K562 (cell line): ENCODE data around the gene XRRA1. TPM values are rescaled to one million over a fixed set of nuclear protein-coding genes. Genes with fewer than 3 reads are reported as not detected.

Experiments used
- ATAC-seq: fragments of 200-7000 bp; cut with Tn5 transposase; 3 replicates; pipeline ENCODE4 v1.9.1; 2020; ENCODE audit warnings: moderate library complexity
- BruUV-seq: library from RNA; stranded (reverse); fragments of 400-500 nt; replicated peaks from 2 replicates; lab custom pipeline; 2021; lab: Mats Ljungman, UMichigan
- CTCF ChIA-PET: fragments of 300-600 bp; formaldehyde crosslinking; extraction: SDS; loops from one replicate; lab custom pipeline; 2021; ENCODE audit warnings: low intra/inter-chr PET ratio; lab: Yijun Ruan, JAX
- POLR2A ChIA-PET: fragments of 300-600, 350-650 bp; sonication (Branson Sonifier 250); formaldehyde crosslinking; extraction: SDS; loops from one replicate; lab custom pipeline; 2021; ENCODE audit warnings: antibody characterized with exemption, inconsistent platforms; lab: Yijun Ruan, JAX
- DNase-seq, 4 experiments: peaks; one replicate each; pipeline versions ENCODE4 v3.0.0 to v3.0.0-alpha.2; 2011 to 2018; ENCODE audit warnings: low spot score in 3 of 4, mixed read lengths in 3 of 4; ENCODE audit errors: extremely low read depth in 1 of 4
- FAIRE-seq: peaks from 2 replicates; lab custom pipeline; 2011; peaks lifted over from hg19 to GRCh38; lab: Jason Lieb, UNC
- H2AFZ ChIP-seq: 2 replicates; pipeline ENCODE4 v1.6.0; 2011; ENCODE audit warnings: low read depth, low read length, control low read depth, inconsistent platforms
- H3K27ac ChIP-seq: fragments of 200-600 bp; 3 replicates; pipeline ENCODE4 v1.8.0; 2011; ENCODE audit warnings: low read depth, mild to moderate bottlenecking, control low read depth, inconsistent platforms, low read length, moderate library complexity, mixed read lengths; ENCODE audit errors: extremely low read depth
- H3K27me3 ChIP-seq, 2 experiments: fragments of 300-600 bp in 1 of 2; 2 replicates in 1 of 2; 3 replicates in 1 of 2; pipeline versions ENCODE4 v1.6.0 to v1.8.0; 2011; ENCODE audit warnings: inconsistent platforms in 2 of 2, low read length in 2 of 2, mild to moderate bottlenecking in 1 of 2, mixed read lengths in 1 of 2, moderate library complexity in 1 of 2; ENCODE audit not compliant: control insufficient read depth in 2 of 2, insufficient read depth in 2 of 2
- H3K36me3 ChIP-seq: fragments of 300-600 bp; 3 replicates; pipeline ENCODE4 v1.8.0; 2011; ENCODE audit warnings: mild to moderate bottlenecking, low read length, inconsistent platforms; ENCODE audit not compliant: control insufficient read depth, insufficient read depth
- H3K4me1 ChIP-seq, 2 experiments: fragments of 200-600 bp in 1 of 2; replicated peaks in 1 of 2; 2 replicates in 1 of 2; 3 replicates in 1 of 2; pipeline versions ENCODE4 v1.5.1 to v1.8.0; 2011; ENCODE audit warnings: inconsistent platforms in 2 of 2, low read length in 2 of 2, mild to moderate bottlenecking in 1 of 2, mixed read lengths in 1 of 2, moderate library complexity in 1 of 2; ENCODE audit not compliant: control insufficient read depth in 2 of 2, insufficient read depth in 2 of 2
- H3K4me2 ChIP-seq: 2 replicates; pipeline ENCODE4 v1.6.1; 2011; ENCODE audit warnings: low read length, control low read depth, inconsistent platforms, mixed read lengths; ENCODE audit not compliant: insufficient read depth
- H3K4me3 ChIP-seq: fragments of 200-600 bp; sonication (generic), shearing (Covaris generic); 2 replicates; pipeline ENCODE4 v1.5.1; 2016; ENCODE audit warnings: control low read depth, inconsistent platforms
- H3K79me2 ChIP-seq: fragments of 200-600 bp; 3 replicates; pipeline ENCODE4 v1.8.0; 2011; ENCODE audit warnings: low read length, inconsistent platforms; ENCODE audit not compliant: control insufficient read depth, insufficient read depth
- H3K9ac ChIP-seq, 2 experiments: 2 replicates each; pipeline versions ENCODE4 v1.6.0 to v1.6.1; 2011; ENCODE audit warnings: low read depth in 2 of 2, low read length in 2 of 2, control low read depth in 1 of 2, inconsistent platforms in 1 of 2, mild to moderate bottlenecking in 1 of 2, mixed read lengths in 1 of 2; ENCODE audit not compliant: insufficient read depth in 1 of 2
- H3K9me1 ChIP-seq: one replicate; pipeline ENCODE4 v1.6.0; 2011; ENCODE audit warnings: inconsistent platforms, mild to moderate bottlenecking, low read length, moderate library complexity; ENCODE audit not compliant: control insufficient read depth, insufficient read depth
- H3K9me3 ChIP-seq: replicated peaks from 2 replicates; pipeline ENCODE4 v1.5.1; 2011; ENCODE audit warnings: low read depth, low read length, inconsistent platforms; ENCODE audit not compliant: control insufficient read depth, insufficient read depth
- H4K20me1 ChIP-seq: replicated peaks from 2 replicates; pipeline ENCODE4 v1.6.1; 2011; ENCODE audit warnings: low read length, inconsistent platforms, mixed read lengths; ENCODE audit not compliant: control insufficient read depth, insufficient read depth
- ARID2 ChIP-seq: fragments of 450-650 bp; IDR thresholded peaks from 2 replicates; pipeline ENCODE4 v1.6.1; 2017; ENCODE audit warnings: antibody characterized with exemption, mild to moderate bottlenecking
- ATF3 ChIP-seq, 2 experiments: fragments of 450-650 bp in 1 of 2; sonication (generic) in 1 of 2; formaldehyde crosslinking in 1 of 2; IDR thresholded peaks in 1 of 2; conservative IDR thresholded peaks in 1 of 2; 2 replicates each; pipeline versions ENCODE4 v1.6.1 to v1.8.1; 2016 to 2023; ENCODE audit warnings: mild to moderate bottlenecking in 2 of 2, moderate library complexity in 2 of 2, inconsistent platforms in 1 of 2, missing genetic modification reagents in 1 of 2
- BCOR ChIP-seq: fragments of 450-650 bp; IDR thresholded peaks from 2 replicates; pipeline ENCODE4 v1.6.1; 2016
- CTCF ChIP-seq, 3 experiments: IDR thresholded peaks in 2 of 3; conservative IDR thresholded peaks in 1 of 3; 2 replicates each; pipeline ENCODE4 v1.5.1; 2011 to 2012; ENCODE audit warnings: low read length in 3 of 3, mild to moderate bottlenecking in 3 of 3, control low read depth in 2 of 3, improper control_type of control experiment in 1 of 3, inconsistent platforms in 1 of 3, low read depth in 1 of 3, mixed read lengths in 1 of 3, moderate library complexity in 1 of 3; ENCODE audit not compliant: insufficient read depth in 2 of 3
- DACH1 ChIP-seq: fragments of 450-650 bp; IDR thresholded peaks from 2 replicates; pipeline ENCODE4 v1.6.1; 2018; ENCODE audit not compliant: partially characterized antibody
- DEAF1 ChIP-seq: fragments of 450-650 bp; formaldehyde crosslinking; IDR thresholded peaks from 2 replicates; pipeline ENCODE4 v1.4.0; 2020; ENCODE audit warnings: mild to moderate bottlenecking, moderate library complexity
- FOSL1 ChIP-seq: fragments of 200-800 bp; sonication (Bioruptor generic); conservative IDR thresholded peaks from 2 replicates; pipeline ENCODE4 v1.6.1; 2016; ENCODE audit warnings: missing genetic modification characterization, missing compliant biosample characterization
- HDAC8 ChIP-seq: fragments of 450-650 bp; IDR thresholded peaks from 2 replicates; pipeline ENCODE4 v1.6.1; 2016; ENCODE audit warnings: mild to moderate bottlenecking, missing genetic modification characterization, moderate library complexity, missing compliant biosample characterization
- HDGF ChIP-seq: fragments of 450-650 bp; IDR thresholded peaks from 2 replicates; pipeline ENCODE4 v1.6.1; 2016
- KLF16 ChIP-seq: IDR thresholded peaks from 2 replicates; pipeline ENCODE4 v1.6.1; 2016; ENCODE audit warnings: antibody characterized with exemption
- SMC3 ChIP-seq: conservative IDR thresholded peaks from 2 replicates; pipeline ENCODE4 v1.6.1; 2011; ENCODE audit warnings: low read depth, low read length, improper control_type of control experiment; ENCODE audit not compliant: insufficient read depth
- STAG1 ChIP-seq: sonication (generic); formaldehyde crosslinking; IDR thresholded peaks from 2 replicates; pipeline ENCODE4 v1.5.0; 2020; ENCODE audit warnings: missing genetic modification reagents, borderline replicate concordance
- TBP ChIP-seq: optimal IDR thresholded peaks from 2 replicates; pipeline ENCODE3; 2011; ENCODE audit warnings: low read depth, low read length, improper control_type of control experiment
- WGBS: fragments of 100-300 bp; shearing (Covaris generic); methylation state at CpG from one replicate; pipeline ENCODE4 v1.1.6; 2016; ENCODE audit warnings: low coverage, mixed read lengths; ENCODE audit not compliant: insufficient coverage; ENCODE audit errors: missing lambda C conversion rate; 5-methylcytosine and 5-hydroxymethylcytosine counted together
- in situ Hi-C: fragments of 300-500 bp; cut with MboI; formaldehyde crosslinking; loops from 4 replicates; pipeline ENCODE4 v1.15.0; 2018; ENCODE audit warnings: inconsistent platforms, mixed read lengths
- intact Hi-C: fragments of 100-400 bp; cut with micrococcal nuclease; formaldehyde crosslinking; loops from 2 replicates; pipeline ENCODE4 v1.14.2; 2022
- polyA plus RNA-seq, 8 experiments: library from polyadenylated mRNA; depleted of rRNA in 4 of 8; stranded (reverse) in 5 of 8; unstranded in 3 of 8; fragments of >200 nt; fragmentation: Nextera tagmentation in 2 of 8; fragmentation: Illumina TruSeq in 1 of 8; extraction: Ambion mirVana in 2 of 8; extraction: Trizol in 1 of 8; gene quantifications; 2 replicates each; pipeline versions ENCODE4 v1.2.1 to v1.2.3, GENCODE V29; 2011 to 2014; ENCODE audit warnings: inconsistent platforms in 1 of 8, missing spikeins in 1 of 8
- total RNA-seq, 7 experiments: library from RNA; depleted of rRNA in 6 of 7; stranded (reverse); fragments of >200 nt in 6 of 7; fragmentation: Illumina TruSeq in 2 of 7; extraction: Trizol in 2 of 7; gene quantifications; 2 replicates each; pipeline versions ENCODE4 v1.2.1 to v1.2.3, GENCODE V29; 2011 to 2021; ENCODE audit warnings: low replicate concordance in 1 of 7

The XRRA1 gene
- total and polyA plus RNA-seq, 9 of the 15 experiments (the other 6 are each of a cell fraction or from before 2014, with no cell fraction given), result 5.0 to 22.5 (median 16.0) TPM

GRCh38 chr11:74929431-74930363 is 19.2 kb downstream of the XRRA1 start:
- in situ Hi-C loops, result loop anchor here (5.0 kb wide), 1 partner anchor 318 kb away; no protein-coding TSS in a partner anchor
- CTCF ChIA-PET, result interaction anchor here (0.9 to 6.0 kb wide), 8 partner anchors 92 to 341 kb away, joined by 3 to 92 read pairs (median 5); no protein-coding TSS in a partner anchor
- TF ChIP-seq DEAF1 (CRISPR knock-in tag), result peak; percentile 85
- peak; percentile 18; the same call in 1 of the 2 replicates for TF ChIP-seq KLF16
- peak; percentile 27 for TF ChIP-seq TBP
- TF ChIP-seq ARID2, result peak; percentile 65; the same call in 1 of the 2 replicates
- TF ChIP-seq HDGF, result peak; percentile 77
- peak; percentile 78 for TF ChIP-seq SMC3
- no peak for TF ChIP-seq HDAC8
- peak; percentile 40 for TF ChIP-seq DACH1
- TF ChIP-seq STAG1, result peak; percentile 79; the same call in 1 of the 2 replicates
- TF ChIP-seq FOSL1 (tag), result 0 out of 2 replicates have a peak, but pooled peaks have one; percentile 13
- TF ChIP-seq BCOR, result no peak
- TF ChIP-seq ATF3 (IDR thresholded peaks at IDR 0.05), result no peak
- peak; percentile 74; the same call in 1 of the 2 replicates for TF ChIP-seq ATF3 (CRISPR knock-in tag; conservative IDR thresholded peaks at IDR 0.05)
- TF ChIP-seq CTCF (IDR thresholded peaks at IDR 0.05 in 2 of 3, conservative IDR thresholded peaks at IDR 0.05 in 1 of 3; ENCODE audit: insufficient read depth in 2 of 3, low read depth in 1 of 3, low read length in 3 of 3), result peak; percentile 82 to 92 (median 88)

More at GRCh38 chr11:74929431-74930363, 19.2 kb downstream of the XRRA1 start:
- DNase-seq (peak; percentile 45 to 92 (median 54)), FAIRE-seq (peak; percentile 92), ATAC-seq (peak; percentile 98)
- no peak overlapping the region for H3K4me3 ChIP-seq
- no peaks in the 10 kb centered on the region for H3K9me3 ChIP-seq
- H3K4me1 ChIP-seq, result no peaks in the 10 kb centered on the region; a peak in 1 of 5 replicates
- H4K20me1 ChIP-seq, result 0 out of 2 replicates have a peak, but pooled peaks cover 2% of the 10 kb centered on the region
- H3K4me2 ChIP-seq, result no peak overlapping the region
- no peak overlapping the region for H3K9ac ChIP-seq
- WGBS, result 50% methylated on average over 8 of the region's 8 CpGs
- POLR2A ChIA-PET, result interaction anchor here (0.6 to 1.9 kb wide), 5 partner anchors 10 to 59 kb away, joined by 3 to 9 read pairs (median 4); partner anchors contain the start of genes NEU3, SPCS2 and XRRA1
- H3K27ac ChIP-seq, result no peak overlapping the region
- intact Hi-C loops, result loop anchor here (1.0 to 5.0 kb wide), 5 partner anchors 93 to 319 kb away; no protein-coding TSS in a partner anchor
- H2AFZ ChIP-seq, result no peak overlapping the region
- no TSS peak for BruUV-seq
- H3K9me1 ChIP-seq, result no peaks in the 10 kb centered on the region
- no peaks in the 10 kb centered on the region for H3K27me3 ChIP-seq
- peaks cover 79% of the 10 kb centered on the region for H3K36me3 ChIP-seq
- H3K79me2 ChIP-seq, result no peaks in the 10 kb centered on the region
